GM21447 (cell line): ENCODE data around the gene STXBP5.
A peak's percentile ranks its signal among the peaks of the same experiment; 100 is the strongest.

Source experiments
- ATAC-seq: cut with Tn5 transposase; IDR thresholded peaks from one replicate; pipeline ENCODE4 v1.9.1; 2021; ENCODE audit not compliant: unreplicated experiment

Gene STXBP5

GRCh38 chr6:147204060-147204785 lies at the start of gene STXBP5:
Gene STXBP5 (plus strand): TSS chr6:147204417. CDS start chr6:147204533, 116 bp downstream.
- peak; percentile 24 for ATAC-seq

- no peak for ATAC-seq
Observed at GRCh38 chr6:147154454-147154853, 49.8 kb upstream of the STXBP5 start.

- no peak for ATAC-seq
Observed at GRCh38 chr6:147156218-147156617, 48.0 kb upstream of the STXBP5 start.

GRCh38 chr6:147156799-147157382 lies 47.3 kb upstream of the STXBP5 start:
- no peak for ATAC-seq

- ATAC-seq, result no peak
Observed at GRCh38 chr6:147157930-147158329, 46.3 kb upstream of the STXBP5 start.

- no peak for ATAC-seq
Observed at GRCh38 chr6:147158881-147159280, 45.3 kb upstream of the STXBP5 start.

- ATAC-seq, result no peak
Observed at GRCh38 chr6:147159536-147160374, 44.5 kb upstream of the STXBP5 start.

GRCh38 chr6:147160593-147160992 lies 43.6 kb upstream of the STXBP5 start:
- no peak for ATAC-seq

- no peak for ATAC-seq
Observed at GRCh38 chr6:147161253-147161973, 42.8 kb upstream of the STXBP5 start.

- no peak for ATAC-seq
Observed at GRCh38 chr6:147161974-147162495, 42.2 kb upstream of the STXBP5 start.

- ATAC-seq, result no peak
Observed at GRCh38 chr6:147164761-147165160, 39.5 kb upstream of the STXBP5 start.

GRCh38 chr6:147166360-147166944 lies 37.8 kb upstream of the STXBP5 start:
- no peak for ATAC-seq

- no peak for ATAC-seq
Observed at GRCh38 chr6:147166992-147167391, 37.2 kb upstream of the STXBP5 start.

GRCh38 chr6:147167576-147168461 lies 36.4 kb upstream of the STXBP5 start:
- no peak for ATAC-seq

GRCh38 chr6:147169529-147169928 lies 34.7 kb upstream of the STXBP5 start:
- no peak for ATAC-seq

GRCh38 chr6:147170269-147170668 lies 33.9 kb upstream of the STXBP5 start:
- no peak for ATAC-seq

GRCh38 chr6:147173140-147173539 lies 31.1 kb upstream of the STXBP5 start:
- ATAC-seq, result no peak

GRCh38 chr6:147173675-147174308 lies 30.4 kb upstream of the STXBP5 start:
- no peak for ATAC-seq

GRCh38 chr6:147176795-147177194 lies 27.4 kb upstream of the STXBP5 start:
- no peak for ATAC-seq
